ENCODE data around the gene MAGEF1. TPM values are rescaled to one million over a fixed set of nuclear protein-coding genes. Genes with fewer than 3 reads are reported as not detected.

Gene MAGEF1
- total RNA-seq, 2 experiments from 2014 or later = 5.8 to 6.1 TPM

GRCh38 chr3:184745526-184745925 is 33.7 kb upstream of the MAGEF1 start:
- H3K27me3 ChIP-seq (ENCODE audit: control insufficient read depth in 1 of 2, insufficient read depth in 2 of 2, low read length in 2 of 2) = peaks cover 0 to 3% of the 10 kb centered on the region in 2 experiments
- Mint-ChIP-seq H3K4me1 (ENCODE audit: low read depth) (no peaks in the 10 kb centered on the region), H3K36me3 (ENCODE audit: low read depth) (no peaks in the 10 kb centered on the region), H3K4me3 (no peak overlapping the region), H3K9me3 (no peaks in the 10 kb centered on the region), H3K27ac (no peak overlapping the region), H3K27me3 (peaks cover 9% of the 10 kb centered on the region)
- DNase-seq (no peak), ATAC-seq (ENCODE audit: poor library complexity) (no peak)
- H3K4me3 ChIP-seq (ENCODE audit: low read length) = no peak overlapping the region
- TF ChIP-seq CTCF (IDR thresholded peaks at IDR 0.05) = no peak
- H3K9me3 ChIP-seq (ENCODE audit: control insufficient read depth in 1 of 2, insufficient read depth in 1 of 2, low read length in 2 of 2) = no peaks in the 10 kb centered on the region
- no peak overlapping the region for H3K27ac ChIP-seq (ENCODE audit: low read depth in 1 of 2, low read length in 2 of 2)
- intact Hi-C loops (cut with DNase I, micrococcal nuclease) = no loop called here
- H3K36me3 ChIP-seq (ENCODE audit: insufficient read depth, low read length) = no peaks in the 10 kb centered on the region
- ChIA-PET POLR2A (no interaction called here), CTCF (no interaction called here)
- H3K4me1 ChIP-seq (ENCODE audit: insufficient read depth, low read length) = no peaks in the 10 kb centered on the region

GRCh38 chr3:184743248-184743647 is 31.4 kb upstream of the MAGEF1 start:
- H3K27ac Mint-ChIP-seq = no peak overlapping the region
- H3K9me3 ChIP-seq (ENCODE audit: control insufficient read depth in 1 of 2, insufficient read depth in 1 of 2, low read length in 2 of 2) = no peaks in the 10 kb centered on the region
- CTCF ChIA-PET = interaction anchor here (1.4 kb wide), 1 partner anchor 182 kb away, joined by 5 read pairs; no protein-coding TSS in a partner anchor

GRCh38 chr3:184742676-184743135 is 30.8 kb upstream of the MAGEF1 start:
- no peak overlapping the region for H3K27ac ChIP-seq (ENCODE audit: low read depth in 1 of 2, low read length in 2 of 2)
- ChIA-PET POLR2A (no interaction called here), CTCF (interaction anchor here (1.4 kb wide), 1 partner anchor 182 kb away, joined by 5 read pairs; no protein-coding TSS in a partner anchor)
- no peak for ATAC-seq (ENCODE audit: poor library complexity)
- TF ChIP-seq CTCF (IDR thresholded peaks at IDR 0.05) = no peak
- H3K27me3 Mint-ChIP-seq = peaks cover 4% of the 10 kb centered on the region
- H3K36me3 Mint-ChIP-seq (ENCODE audit: low read depth) = no peaks in the 10 kb centered on the region
- H3K27me3 ChIP-seq (ENCODE audit: control insufficient read depth in 1 of 2, insufficient read depth in 2 of 2, low read length in 2 of 2) = peaks cover 0 to 3% of the 10 kb centered on the region in 2 experiments
- H3K27ac Mint-ChIP-seq = no peak overlapping the region
- no peak overlapping the region for H3K4me3 ChIP-seq (ENCODE audit: low read length)
- intact Hi-C loops (cut with DNase I, micrococcal nuclease) = no loop called here
- no peak overlapping the region for H3K4me3 Mint-ChIP-seq
- H3K4me1 Mint-ChIP-seq (ENCODE audit: low read depth) = no peaks in the 10 kb centered on the region
- H3K9me3 ChIP-seq (ENCODE audit: control insufficient read depth in 1 of 2, insufficient read depth in 1 of 2, low read length in 2 of 2) = no peaks in the 10 kb centered on the region
- no peaks in the 10 kb centered on the region for H3K4me1 ChIP-seq (ENCODE audit: insufficient read depth, low read length)
- no peak for DNase-seq
- no peaks in the 10 kb centered on the region for H3K9me3 Mint-ChIP-seq
- H3K36me3 ChIP-seq (ENCODE audit: insufficient read depth, low read length) = no peaks in the 10 kb centered on the region

More at GRCh38 chr3:184743248-184743647, 31.4 kb upstream of the MAGEF1 start:
- Mint-ChIP-seq H3K4me3 (no peak overlapping the region), H3K36me3 (ENCODE audit: low read depth) (no peaks in the 10 kb centered on the region), H3K4me1 (ENCODE audit: low read depth) (no peaks in the 10 kb centered on the region), H3K27me3 (peaks cover 4% of the 10 kb centered on the region), H3K9me3 (no peaks in the 10 kb centered on the region)
- no peaks in the 10 kb centered on the region for H3K4me1 ChIP-seq (ENCODE audit: insufficient read depth, low read length)
- no peak for TF ChIP-seq CTCF (IDR thresholded peaks at IDR 0.05)
- intact Hi-C loops (cut with DNase I, micrococcal nuclease) = no loop called here
- peaks cover 0 to 1% of the 10 kb centered on the region in 2 experiments for H3K27me3 ChIP-seq (ENCODE audit: control insufficient read depth in 1 of 2, insufficient read depth in 2 of 2, low read length in 2 of 2)
- H3K36me3 ChIP-seq (ENCODE audit: insufficient read depth, low read length) = no peaks in the 10 kb centered on the region
- H3K4me3 ChIP-seq (ENCODE audit: low read length) = no peak overlapping the region
- no peak for ATAC-seq (ENCODE audit: poor library complexity)
- POLR2A ChIA-PET = no interaction called here
- no peak for DNase-seq
- H3K27ac ChIP-seq (ENCODE audit: low read depth in 1 of 2, low read length in 2 of 2) = no peak overlapping the region
